A673 (cell line): ENCODE results near the gene GLDC.

ENCODE experiments used
- CTCF ChIP-seq: fragments of 300-800, 200-600 bp; sonication (generic); conservative IDR thresholded peaks from 2 replicates; pipeline ENCODE4 v1.5.1; 2017; ENCODE audit warnings: low read depth, mild to moderate bottlenecking, antibody characterized with exemption, low read length, moderate library complexity, mixed read lengths
- EZH2 ChIP-seq: fragments of 200-600 bp; sonication (generic); IDR thresholded peaks from 2 replicates; pipeline ENCODE4 v1.6.1; 2017; ENCODE audit warnings: borderline replicate concordance, low read depth, mild to moderate bottlenecking, mixed read lengths, antibody characterized with exemption, low read length; ENCODE audit not compliant: poor library complexity, severe bottlenecking

GRCh38 chr9:6673326-6674025, 27.9 kb upstream of the GLDC start:
- no peak for TF ChIP-seq CTCF
- no peak for TF ChIP-seq EZH2
